GM12891 (cell line): ENCODE results near the gene CACNB4.
A peak's percentile ranks its signal among the peaks of the same experiment; 100 is the strongest.
"Not testable (repeated sequence)": the region's sequence is repeated elsewhere in the genome, so short reads cannot be mapped to it uniquely, and the experiment has no call there.

Experiments used
- PAX5 ChIP-seq: IDR thresholded peaks from 2 replicates; pipeline ENCODE4 v1.6.1; 2011; ENCODE audit warnings: low read length, moderate library complexity, mild to moderate bottlenecking; ENCODE audit not compliant: insufficient read depth, severe bottlenecking
- POLR2A ChIP-seq: IDR thresholded peaks from 2 replicates; pipeline ENCODE4 v1.6.1; 2011; ENCODE audit warnings: low read depth, low read length, control low read depth
- POLR2AphosphoS5 ChIP-seq: IDR thresholded peaks from 2 replicates; pipeline ENCODE4 v1.6.1; 2011; ENCODE audit warnings: low read depth, low read length, control low read depth
- SPI1 ChIP-seq: IDR thresholded peaks from 2 replicates; pipeline ENCODE4 v1.6.1; 2011; ENCODE audit warnings: low read depth, low read length, control low read depth
- TAF1 ChIP-seq: IDR thresholded peaks from 2 replicates; pipeline ENCODE4 v1.6.1; 2011; ENCODE audit warnings: low read depth, low read length, control low read depth

GRCh38 chr2:152030596-152031328 is 68.1 kb downstream of the CACNB4 start:
- TF ChIP-seq POLR2AphosphoS5, POLR2A, TAF1, PAX5: not testable (repeated sequence)
- TF ChIP-seq SPI1, result peak; percentile 63
